GM18519 (cell line): ENCODE measurements around the gene PNMA8B.
"Not testable (repeated sequence)": the region's sequence is repeated elsewhere in the genome, so short reads cannot be mapped to it uniquely, and the experiment has no call there.

Source experiments
- ATAC-seq: cut with Tn5 transposase; IDR thresholded peaks from one replicate; pipeline ENCODE4 v1.9.1; 2021; ENCODE audit warnings: mild to moderate bottlenecking, moderate library complexity; ENCODE audit not compliant: unreplicated experiment, low FRiP score

The PNMA8B gene

DNA sequence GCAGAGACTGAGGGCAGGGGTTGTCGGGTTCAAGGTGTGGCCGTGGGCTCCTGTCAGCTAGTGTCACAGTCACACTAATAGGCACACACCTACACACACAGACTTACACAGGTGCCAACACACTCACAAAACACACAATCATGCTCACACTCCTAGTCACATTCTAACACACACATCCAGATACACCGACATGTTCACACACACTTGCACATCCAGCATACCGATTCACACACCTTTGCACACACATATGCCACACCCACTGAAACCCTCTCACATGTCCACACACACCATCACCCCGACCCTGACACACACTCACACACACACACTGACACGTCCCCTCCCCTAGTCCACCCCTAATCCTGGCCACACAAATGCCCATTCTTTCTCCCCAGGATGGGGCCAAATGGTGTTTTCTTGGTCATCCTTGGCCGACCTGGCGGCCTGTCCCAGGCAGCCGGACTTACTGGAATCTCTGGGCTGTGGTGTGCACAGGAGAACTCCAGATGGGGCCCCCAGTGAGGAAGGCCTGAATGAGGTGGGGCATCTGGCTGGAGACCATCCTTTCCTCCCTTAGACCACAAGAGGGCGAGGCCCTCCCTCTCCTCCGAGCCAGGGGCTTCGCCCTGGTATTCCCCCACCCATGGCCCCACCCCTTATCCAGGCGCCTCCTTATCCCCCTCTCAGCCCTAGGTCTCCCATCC, 19.1 kb upstream of the PNMA8B start:
- ATAC-seq = no peak

GRCh38 chr19:46513461-46514236, 18.0 kb upstream of the PNMA8B start:
- no peak for ATAC-seq

DNA sequence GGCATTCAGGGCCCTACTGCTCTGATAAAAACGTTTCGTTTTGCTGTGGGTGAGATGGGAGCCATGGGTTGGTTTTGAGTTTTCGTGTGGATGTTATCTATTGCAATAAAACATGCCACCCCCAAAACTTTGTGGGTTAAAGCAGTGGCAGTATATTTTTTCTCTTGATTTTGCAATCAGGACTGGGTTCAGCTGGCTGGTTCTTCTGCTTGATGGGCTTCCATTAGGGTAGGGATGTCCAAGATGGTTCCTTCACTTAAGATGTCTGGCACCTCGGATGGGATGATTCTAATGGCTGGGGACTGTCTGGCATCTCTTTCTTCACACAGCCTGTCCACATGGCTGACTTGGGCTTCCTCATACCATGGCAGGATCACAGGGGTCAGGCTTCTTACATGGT, 15.6 kb upstream of the PNMA8B start:
- ATAC-seq = no peak

GRCh38 chr19:46508206-46508605, 12.5 kb upstream of the PNMA8B start:
- no peak for ATAC-seq

DNA sequence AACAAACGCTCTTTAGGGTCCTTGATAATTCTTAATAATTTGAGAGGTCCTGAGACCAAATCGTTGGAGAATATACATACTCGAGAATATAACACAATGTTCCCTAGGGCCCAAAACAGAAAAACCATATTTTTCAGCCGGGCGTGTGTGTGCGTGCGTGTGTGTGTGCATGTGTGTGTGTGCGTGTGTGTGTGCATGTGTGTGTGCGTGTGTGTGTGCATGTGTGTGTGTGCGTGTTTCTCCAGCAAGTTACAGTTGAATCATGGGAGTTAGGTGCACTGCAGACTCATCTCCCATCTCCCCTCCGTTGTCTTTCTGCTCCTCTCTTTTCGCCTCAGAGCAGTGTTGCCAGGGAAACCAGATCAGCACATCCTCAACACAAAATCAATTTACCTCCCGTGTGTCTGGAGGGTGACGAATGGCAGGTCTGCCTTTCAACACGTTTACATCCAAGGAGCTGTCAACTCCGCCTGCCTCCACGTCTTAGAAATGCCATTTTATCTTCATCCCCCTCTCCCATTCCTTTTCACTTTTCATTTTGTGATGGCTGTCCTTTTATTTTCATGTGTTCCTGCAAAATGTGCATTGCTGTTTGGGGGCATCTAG, 8.3 kb upstream of the PNMA8B start:
- ATAC-seq = no peak

DNA sequence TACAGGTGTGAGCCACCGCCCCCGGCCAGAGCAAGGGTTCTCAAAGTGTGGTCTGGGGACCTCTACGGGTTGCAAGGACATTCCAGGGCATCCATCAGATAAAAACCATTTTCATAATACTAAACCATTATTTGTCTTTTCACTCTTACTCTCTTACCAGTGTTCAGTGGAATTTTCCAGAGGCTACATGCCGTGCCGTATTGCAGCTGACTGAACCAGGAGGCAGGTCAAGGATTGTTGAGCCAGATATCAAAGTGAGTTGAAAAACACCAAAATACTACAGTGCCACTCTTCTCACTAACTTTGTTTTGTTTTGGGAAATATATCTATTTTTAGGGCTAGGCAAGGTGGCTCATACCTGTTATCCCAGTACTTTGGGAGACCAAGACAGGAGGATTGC, 7.2 kb upstream of the PNMA8B start:
- no peak for ATAC-seq

GRCh38 chr19:46499692-46500091, 4.0 kb upstream of the PNMA8B start:
- no peak for ATAC-seq

DNA sequence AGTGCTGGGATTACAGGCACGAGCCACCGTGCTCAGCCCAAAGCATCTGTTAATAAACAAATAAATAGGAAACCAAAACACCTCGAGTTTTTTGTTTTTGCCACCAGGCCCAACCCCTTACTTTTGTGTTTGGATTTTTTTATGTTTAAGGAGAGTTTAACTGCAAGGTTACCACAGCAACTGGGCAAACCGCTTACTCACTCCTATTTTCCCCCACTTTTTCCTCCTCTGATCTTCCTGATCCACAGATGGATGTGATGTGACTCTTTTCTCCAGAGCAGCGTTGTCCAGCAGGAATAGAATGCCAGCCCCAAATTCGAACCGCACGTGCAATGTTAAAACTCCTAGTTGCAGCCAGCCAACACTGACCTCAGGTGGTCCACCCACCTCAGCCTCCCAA, 2.1 kb upstream of the PNMA8B start:
- no peak for ATAC-seq

DNA sequence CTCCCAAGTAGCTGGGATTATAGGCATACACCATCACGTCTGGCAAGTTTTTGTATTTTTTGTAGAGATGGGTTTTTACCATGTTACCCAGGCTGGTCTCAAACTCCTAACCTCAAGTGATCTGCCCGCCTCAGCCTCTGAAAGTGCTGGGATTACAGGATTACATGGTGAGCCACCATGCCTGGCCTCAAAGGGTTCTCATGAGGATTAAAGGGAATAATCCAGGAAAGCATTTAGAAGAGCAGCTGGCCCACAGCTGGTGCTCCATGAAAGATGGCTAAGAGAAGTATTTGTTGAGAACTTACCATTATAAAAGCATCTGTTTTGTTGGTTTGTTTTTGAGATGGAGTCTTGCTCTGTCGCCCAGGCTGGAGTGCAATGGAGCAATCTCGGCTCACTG, 1.2 kb upstream of the PNMA8B start:
- ATAC-seq = not testable (repeated sequence)

DNA sequence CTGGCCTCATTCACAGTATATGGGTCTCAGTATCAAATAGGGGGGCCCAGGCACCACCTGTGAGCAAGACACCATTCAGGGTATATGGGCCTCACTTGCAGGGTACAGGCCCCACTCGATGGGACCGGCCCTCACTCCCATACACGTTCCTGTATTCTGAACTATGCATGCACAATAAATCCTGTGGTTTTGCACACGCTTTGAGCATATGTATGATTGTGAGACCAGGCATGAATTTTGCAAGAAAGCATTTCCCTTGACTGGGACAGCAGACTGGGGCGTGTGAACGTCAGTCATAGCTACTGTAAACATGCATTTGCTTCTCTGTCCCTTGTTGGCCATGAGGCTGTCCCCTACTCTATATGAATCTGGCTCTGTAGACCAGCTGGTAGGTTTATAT, 637 bp upstream of the PNMA8B start:
- ATAC-seq = no peak

DNA sequence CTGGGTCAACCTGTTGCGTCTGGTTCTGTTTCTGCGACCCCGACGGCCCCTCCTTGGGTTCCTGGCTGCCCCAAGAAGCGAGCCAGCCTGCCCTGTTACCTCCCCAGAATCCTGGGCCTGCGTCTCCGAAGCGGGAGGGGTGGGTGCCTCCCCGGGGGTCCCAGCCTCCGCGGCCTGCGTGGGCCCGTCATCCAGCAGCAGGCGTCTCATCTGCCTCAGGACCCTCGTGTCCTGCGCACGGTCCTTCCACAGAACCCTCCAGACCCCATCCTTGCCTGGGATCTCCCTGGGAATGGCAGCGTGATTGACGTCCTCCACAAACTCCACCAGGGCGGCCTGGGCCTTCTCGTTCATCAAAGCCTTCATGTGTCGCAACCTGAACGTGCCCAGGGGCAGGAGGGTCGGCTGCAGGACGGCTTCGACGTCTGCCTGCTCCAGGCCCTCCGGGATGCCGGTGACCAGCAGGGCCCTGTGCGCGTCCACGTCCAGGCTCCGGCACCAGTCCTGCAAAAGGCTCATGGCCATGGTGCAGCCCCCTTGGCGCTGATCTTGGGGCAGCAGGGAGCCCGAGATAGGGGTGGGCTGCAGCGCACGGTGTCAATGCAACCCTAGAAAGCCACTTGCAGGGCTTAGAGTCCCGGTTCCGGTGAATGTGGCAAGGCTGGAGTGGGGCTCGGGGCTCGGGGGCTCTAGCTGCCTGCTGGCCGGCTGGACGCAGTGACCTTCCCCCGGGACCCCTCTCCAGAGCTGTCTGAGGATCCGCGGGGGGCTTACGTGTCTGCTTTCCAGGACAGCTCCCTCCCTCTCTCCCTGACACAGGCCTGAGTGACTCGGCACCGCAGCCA, 504 bp downstream of the PNMA8B start:
- no peak for ATAC-seq

DNA sequence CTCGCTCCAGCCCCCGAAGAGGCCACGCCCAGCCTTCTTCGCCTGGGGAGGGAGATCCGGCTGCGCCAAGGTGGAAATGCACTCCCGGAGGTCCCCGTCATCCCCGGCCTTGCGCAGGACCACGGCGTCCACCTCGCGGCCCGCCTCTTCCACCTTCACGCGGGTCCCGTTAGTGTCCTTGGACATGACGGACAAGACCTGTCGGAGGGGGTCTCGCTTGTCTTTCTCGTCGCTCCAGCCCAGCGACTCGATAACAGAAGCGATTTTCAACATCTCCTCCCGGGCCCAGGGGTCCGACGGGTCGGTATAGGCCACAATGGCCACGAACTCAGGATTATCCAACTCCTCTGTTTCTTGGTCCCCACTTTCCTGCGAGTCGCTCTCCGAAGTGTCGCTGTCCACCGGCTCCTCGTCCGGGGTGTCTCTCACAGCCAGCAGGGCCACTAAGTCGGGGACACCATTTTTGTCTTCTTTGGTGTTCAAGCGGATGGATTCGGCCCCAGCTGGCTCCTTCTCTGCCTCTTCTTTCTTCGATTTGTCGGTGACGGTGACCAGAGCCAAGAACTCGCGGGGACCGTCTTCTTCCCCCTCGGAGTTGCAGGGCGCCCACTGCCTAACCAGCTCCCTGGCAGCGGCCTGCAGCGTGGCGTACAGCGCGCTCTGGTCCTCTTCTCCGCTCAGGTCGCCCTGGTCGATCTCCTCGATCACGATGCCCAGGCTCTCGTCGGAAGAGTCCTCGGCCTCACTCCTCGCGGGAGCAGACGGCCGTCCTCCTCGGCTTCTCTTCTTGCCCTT, 1.3 kb downstream of the PNMA8B start:
- no peak for ATAC-seq

- no peak for ATAC-seq
These were observed 2.2 kb downstream of the PNMA8B start for GRCh38 chr19:46493236-46494145.

- ATAC-seq = no peak
These were observed 2.8 kb downstream of the PNMA8B start for GRCh38 chr19:46492841-46493235.

DNA sequence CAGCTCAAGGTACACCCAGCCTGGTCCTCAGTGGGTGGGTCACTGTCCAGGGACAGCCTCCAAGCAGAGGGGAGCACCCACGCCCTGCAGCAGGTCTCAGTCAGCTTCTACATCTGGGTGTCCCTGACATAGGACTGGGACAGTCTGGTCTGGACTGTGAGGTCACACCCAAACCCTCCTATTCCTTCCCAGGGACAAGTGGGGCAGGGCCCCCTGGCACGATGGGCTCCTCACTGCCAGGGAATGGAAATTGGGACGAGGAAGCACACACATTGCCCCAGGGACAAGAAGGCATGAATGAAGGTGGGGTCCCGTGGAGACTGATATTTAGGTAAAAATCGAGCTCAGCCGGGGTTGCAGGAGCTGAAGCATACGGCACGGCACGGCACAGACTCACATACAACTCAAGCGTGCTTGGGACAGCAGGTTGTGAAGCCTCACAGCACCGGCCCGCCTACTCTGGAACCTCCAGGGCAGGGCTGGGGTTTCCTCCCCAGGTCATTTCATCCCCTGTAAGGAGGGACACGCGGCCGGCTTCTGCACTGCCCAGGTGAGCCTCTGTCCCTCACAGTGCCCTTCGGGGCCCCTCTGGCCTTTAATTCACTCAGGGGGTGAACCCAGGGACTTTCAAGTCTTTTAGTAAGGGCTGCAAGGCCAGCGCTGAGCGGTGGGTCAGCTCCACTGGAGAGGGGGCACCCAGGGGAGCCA, 3.5 kb downstream of the PNMA8B start:
- no peak for ATAC-seq

- ATAC-seq = no peak
These were observed 4.9 kb downstream of the PNMA8B start for GRCh38 chr19:46490774-46491173.

- ATAC-seq = no peak
These were observed 6.0 kb downstream of the PNMA8B start for GRCh38 chr19:46489445-46490272.

- no peak for ATAC-seq
These were observed 7.1 kb downstream of the PNMA8B start for GRCh38 chr19:46488551-46488950.
